ENCODE results near the gene PCDH8.

DNA sequence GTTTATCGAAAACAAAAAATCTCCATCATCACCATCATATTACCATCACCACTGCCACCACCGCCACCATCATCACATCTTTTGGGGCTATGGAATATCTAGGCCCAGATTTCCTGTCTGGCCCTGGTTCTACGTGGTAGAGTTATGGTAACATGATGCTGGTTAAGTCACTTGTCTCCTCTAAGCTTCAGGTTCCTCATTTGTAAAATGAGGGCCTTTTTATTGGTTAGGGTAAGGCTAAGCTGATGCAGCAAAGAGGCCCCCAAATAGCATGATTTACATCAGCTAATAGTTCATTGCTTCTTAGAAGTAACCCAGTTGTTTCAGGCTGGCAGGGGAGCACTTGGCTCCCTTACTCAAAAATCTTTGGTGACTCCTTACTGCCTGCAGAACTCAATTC, 37.9 kb downstream of the PCDH8 start:
- TF ChIP-seq, protein P1, sequence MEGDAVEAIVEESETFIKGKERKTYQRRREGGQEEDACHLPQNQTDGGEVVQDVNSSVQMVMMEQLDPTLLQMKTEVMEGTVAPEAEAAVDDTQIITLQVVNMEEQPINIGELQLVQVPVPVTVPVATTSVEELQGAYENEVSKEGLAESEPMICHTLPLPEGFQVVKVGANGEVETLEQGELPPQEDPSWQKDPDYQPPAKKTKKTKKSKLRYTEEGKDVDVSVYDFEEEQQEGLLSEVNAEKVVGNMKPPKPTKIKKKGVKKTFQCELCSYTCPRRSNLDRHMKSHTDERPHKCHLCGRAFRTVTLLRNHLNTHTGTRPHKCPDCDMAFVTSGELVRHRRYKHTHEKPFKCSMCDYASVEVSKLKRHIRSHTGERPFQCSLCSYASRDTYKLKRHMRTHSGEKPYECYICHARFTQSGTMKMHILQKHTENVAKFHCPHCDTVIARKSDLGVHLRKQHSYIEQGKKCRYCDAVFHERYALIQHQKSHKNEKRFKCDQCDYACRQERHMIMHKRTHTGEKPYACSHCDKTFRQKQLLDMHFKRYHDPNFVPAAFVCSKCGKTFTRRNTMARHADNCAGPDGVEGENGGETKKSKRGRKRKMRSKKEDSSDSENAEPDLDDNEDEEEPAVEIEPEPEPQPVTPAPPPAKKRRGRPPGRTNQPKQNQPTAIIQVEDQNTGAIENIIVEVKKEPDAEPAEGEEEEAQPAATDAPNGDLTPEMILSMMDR (IDR thresholded peaks at IDR 0.05; ENCODE audit: poor library complexity, severe bottlenecking), result no peak
- TF ChIP-seq EP300 (conservative IDR thresholded peaks at IDR 0.05; ENCODE audit: poor library complexity, severe bottlenecking) (no peak), POLR2AphosphoS5 (IDR thresholded peaks at IDR 0.05) (no peak), RAD21 (conservative IDR thresholded peaks at IDR 0.05) (no peak), EZH2 (IDR thresholded peaks at IDR 0.05; ENCODE audit: borderline replicate concordance, insufficient read depth, low read length, poor library complexity, severe bottlenecking) (no peak)
- TF ChIP-seq, protein P2, sequence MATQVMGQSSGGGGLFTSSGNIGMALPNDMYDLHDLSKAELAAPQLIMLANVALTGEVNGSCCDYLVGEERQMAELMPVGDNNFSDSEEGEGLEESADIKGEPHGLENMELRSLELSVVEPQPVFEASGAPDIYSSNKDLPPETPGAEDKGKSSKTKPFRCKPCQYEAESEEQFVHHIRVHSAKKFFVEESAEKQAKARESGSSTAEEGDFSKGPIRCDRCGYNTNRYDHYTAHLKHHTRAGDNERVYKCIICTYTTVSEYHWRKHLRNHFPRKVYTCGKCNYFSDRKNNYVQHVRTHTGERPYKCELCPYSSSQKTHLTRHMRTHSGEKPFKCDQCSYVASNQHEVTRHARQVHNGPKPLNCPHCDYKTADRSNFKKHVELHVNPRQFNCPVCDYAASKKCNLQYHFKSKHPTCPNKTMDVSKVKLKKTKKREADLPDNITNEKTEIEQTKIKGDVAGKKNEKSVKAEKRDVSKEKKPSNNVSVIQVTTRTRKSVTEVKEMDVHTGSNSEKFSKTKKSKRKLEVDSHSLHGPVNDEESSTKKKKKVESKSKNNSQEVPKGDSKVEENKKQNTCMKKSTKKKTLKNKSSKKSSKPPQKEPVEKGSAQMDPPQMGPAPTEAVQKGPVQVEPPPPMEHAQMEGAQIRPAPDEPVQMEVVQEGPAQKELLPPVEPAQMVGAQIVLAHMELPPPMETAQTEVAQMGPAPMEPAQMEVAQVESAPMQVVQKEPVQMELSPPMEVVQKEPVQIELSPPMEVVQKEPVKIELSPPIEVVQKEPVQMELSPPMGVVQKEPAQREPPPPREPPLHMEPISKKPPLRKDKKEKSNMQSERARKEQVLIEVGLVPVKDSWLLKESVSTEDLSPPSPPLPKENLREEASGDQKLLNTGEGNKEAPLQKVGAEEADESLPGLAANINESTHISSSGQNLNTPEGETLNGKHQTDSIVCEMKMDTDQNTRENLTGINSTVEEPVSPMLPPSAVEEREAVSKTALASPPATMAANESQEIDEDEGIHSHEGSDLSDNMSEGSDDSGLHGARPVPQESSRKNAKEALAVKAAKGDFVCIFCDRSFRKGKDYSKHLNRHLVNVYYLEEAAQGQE (IDR thresholded peaks at IDR 0.05; ENCODE audit: borderline replicate concordance), result no peak

Measured in neural cell (in vitro differentiated cells).